SK-N-SH (cell line): ENCODE measurements around the gene MMP21. TPM values are rescaled to one million over a fixed set of nuclear protein-coding genes. Genes with fewer than 3 reads are reported as not detected.

Experiments
- CTCF ChIA-PET: fragments of 300-600, 350-600 bp; formaldehyde crosslinking; extraction: SDS; loops from one replicate; lab custom pipeline; 2021; lab: Yijun Ruan, JAX
- POLR2A ChIA-PET: fragments of 350-600 bp; sonication (Branson Sonifier 250); formaldehyde crosslinking; extraction: SDS; loops from one replicate; lab custom pipeline; 2020; ENCODE audit warnings: antibody characterized with exemption, inconsistent platforms; lab: Yijun Ruan, JAX
- DNase-seq: peaks from one replicate; pipeline ENCODE4 v3.0.0; 2012
- H2AFZ ChIP-seq: fragments of 200-600 bp; sonication (generic); 2 replicates; pipeline ENCODE4 v1.8.1; 2016; ENCODE audit warnings: antibody characterized with exemption, mild to moderate bottlenecking, low read depth
- H3F3A ChIP-seq: fragments of 200-600 bp; sonication (generic); replicated peaks from 2 replicates; pipeline ENCODE3; 2016; ENCODE audit warnings: antibody characterized with exemption, mild to moderate bottlenecking; ENCODE audit not compliant: insufficient read depth
- H3K27ac ChIP-seq, 2 experiments: fragments of 200-500 bp in 1 of 2; fragments of 200-600 bp in 1 of 2; sonication (Bioruptor generic) in 1 of 2; sonication (generic), shearing (Covaris generic) in 1 of 2; 2 replicates each; pipeline versions ENCODE4 v1.5.1 to v1.6.1; 2014 to 2016; ENCODE audit warnings: low read depth in 2 of 2, inconsistent platforms in 1 of 2, low read length in 1 of 2, mild to moderate bottlenecking in 1 of 2, mixed read lengths in 1 of 2
- H3K27me3 ChIP-seq: fragments of 200-600 bp; sonication (generic), shearing (Covaris generic); 2 replicates; pipeline ENCODE4 v1.6.1; 2016; ENCODE audit warnings: mixed run types; ENCODE audit not compliant: insufficient read depth
- H3K36me3 ChIP-seq, 2 experiments: fragments of 200-500 bp in 1 of 2; fragments of 200-600 bp in 1 of 2; sonication (Bioruptor generic) in 1 of 2; sonication (generic) in 1 of 2; replicated peaks in 1 of 2; 2 replicates each; pipeline versions ENCODE3 to v1.5.1; 2014 to 2016; ENCODE audit warnings: low read length in 1 of 2, mild to moderate bottlenecking in 1 of 2; ENCODE audit not compliant: insufficient read depth in 2 of 2, control insufficient read depth in 1 of 2
- H3K4me1 ChIP-seq, 2 experiments: fragments of 200-500 bp in 1 of 2; fragments of 200-600 bp in 1 of 2; sonication (Bioruptor generic) in 1 of 2; sonication (generic), shearing (Covaris generic) in 1 of 2; 2 replicates each; pipeline versions ENCODE4 v1.5.1 to v1.6.1; 2014 to 2016; ENCODE audit warnings: low read depth in 1 of 2, low read length in 1 of 2, mixed run types in 1 of 2; ENCODE audit not compliant: insufficient read depth in 2 of 2, control insufficient read depth in 1 of 2
- H3K4me2 ChIP-seq: fragments of 200-600 bp; sonication (generic), shearing (Covaris generic); 2 replicates; pipeline ENCODE4 v1.6.1; 2017; ENCODE audit warnings: mixed run types
- H3K4me3 ChIP-seq, 2 experiments: fragments of 200-500 bp in 1 of 2; fragments of 200-600 bp in 1 of 2; sonication (Bioruptor generic) in 1 of 2; sonication (generic), shearing (Covaris generic) in 1 of 2; 2 replicates each; pipeline versions ENCODE4 v1.5.1 to v1.8.1; 2014 to 2016; ENCODE audit warnings: low read depth in 2 of 2, inconsistent platforms in 1 of 2, low read length in 1 of 2, mild to moderate bottlenecking in 1 of 2, mixed read lengths in 1 of 2, moderate library complexity in 1 of 2
- H3K79me2 ChIP-seq: fragments of 200-600 bp; sonication (generic); 2 replicates; pipeline ENCODE4 v1.8.1; 2017; ENCODE audit warnings: mild to moderate bottlenecking; ENCODE audit not compliant: insufficient read depth
- H3K9ac ChIP-seq: fragments of 200-600 bp; sonication (generic); 2 replicates; pipeline ENCODE4 v1.6.1; 2017; ENCODE audit warnings: mixed run types
- H3K9me2 ChIP-seq: fragments of 200-600 bp; sonication (generic); 2 replicates; pipeline ENCODE4 v1.6.1; 2017; ENCODE audit warnings: mixed run types
- H3K9me3 ChIP-seq: fragments of 200-600 bp; sonication (generic); 2 replicates; pipeline ENCODE4 v1.6.1; 2017; ENCODE audit warnings: mixed run types, mild to moderate bottlenecking, moderate library complexity
- H4K20me1 ChIP-seq: fragments of 200-600 bp; sonication (generic); 2 replicates; pipeline ENCODE4 v1.6.1; 2017; ENCODE audit warnings: mild to moderate bottlenecking, mixed run types; ENCODE audit not compliant: insufficient read depth
- ELF1 ChIP-seq: IDR thresholded peaks from 2 replicates; pipeline ENCODE4 v1.4.0; 2012
- EP300 ChIP-seq, 2 experiments: IDR thresholded peaks; 2 replicates each; pipeline versions ENCODE4 v1.4.0 to v1.6.1; 2012; ENCODE audit warnings: borderline replicate concordance in 1 of 2, low read depth in 1 of 2, low read length in 1 of 2
- GABPA ChIP-seq: IDR thresholded peaks from 2 replicates; pipeline ENCODE4 v1.4.0; 2012; ENCODE audit warnings: low read depth, mild to moderate bottlenecking
- RFX5 ChIP-seq: IDR thresholded peaks from 2 replicates; pipeline ENCODE4 v1.6.1; 2012; ENCODE audit warnings: mild to moderate bottlenecking, improper control_type of control experiment, low read length
- TCF12 ChIP-seq: IDR thresholded peaks from 2 replicates; pipeline ENCODE4 v1.4.0; 2012
- YY1 ChIP-seq: IDR thresholded peaks from 2 replicates; pipeline ENCODE4 v1.4.0; 2012; ENCODE audit warnings: low read depth, mild to moderate bottlenecking
- WGBS: methylation state at CpG from one replicate; pipeline ENCODE4 v1.1.6; 2017; ENCODE audit warnings: low lambda C conversion rate; 5-methylcytosine and 5-hydroxymethylcytosine counted together
- polyA plus RNA-seq, 3 experiments: library from polyadenylated mRNA; depleted of rRNA; stranded (reverse); fragments of >200 nt; gene quantifications; 2 replicates each; pipeline ENCODE4 v1.2.3, GENCODE V29; 2012
- TF ChIP-seq, protein P1 (sequence below): fragments of 200-600 bp; sonication (generic); IDR thresholded peaks from 2 replicates; pipeline ENCODE4 v1.6.1; 2017; ENCODE audit warnings: antibody characterized with exemption, mild to moderate bottlenecking, moderate library complexity
- TF ChIP-seq, protein P2 (sequence below): fragments of 150-350 bp; IDR thresholded peaks from 2 replicates; pipeline ENCODE4 v1.6.1; 2016; ENCODE audit warnings: mild to moderate bottlenecking, low read depth, low read length
- TF ChIP-seq, protein P3 (sequence below): fragments of 150-350 bp; IDR thresholded peaks from 2 replicates; pipeline ENCODE4 v1.6.1; 2017; ENCODE audit warnings: antibody characterized with exemption, low read length, low read depth, borderline replicate concordance
- TF ChIP-seq, protein P4 (sequence below): IDR thresholded peaks from 2 replicates; pipeline ENCODE4 v1.6.1; 2012; ENCODE audit warnings: mild to moderate bottlenecking, low read depth, low read length, moderate library complexity
- TF ChIP-seq, protein P5 (sequence below): IDR thresholded peaks from 2 replicates; pipeline ENCODE4; 2012

Gene MMP21
- polyA plus RNA-seq, 1 of the 3 experiments (the other 2 are of a cell fraction), result 0.02 TPM

DNA sequence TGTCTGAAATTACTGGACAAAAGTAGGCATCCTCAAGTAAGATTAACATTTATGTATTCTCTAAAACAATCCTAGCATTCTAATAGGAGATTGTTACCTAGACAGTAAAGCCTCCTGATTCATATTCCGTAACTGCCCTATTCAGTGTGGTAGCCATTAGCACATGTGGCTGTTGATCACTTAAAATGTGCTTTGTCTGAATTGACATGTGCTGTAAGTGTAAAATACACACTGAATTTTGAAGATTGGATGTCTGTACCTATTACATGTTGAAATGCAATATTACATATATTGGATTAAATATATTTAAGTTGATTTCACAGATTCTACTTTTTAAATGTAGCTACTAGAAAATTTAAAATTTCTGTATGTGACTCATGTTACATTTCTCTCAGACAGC lies 41.5 kb downstream of the MMP21 start:
- H3K9me3 ChIP-seq, result no peaks in the 10 kb centered on the region
- no peak for DNase-seq
- no peaks in the 10 kb centered on the region for H3K79me2 ChIP-seq
- no peak overlapping the region for H3K9ac ChIP-seq
- no peaks in the 10 kb centered on the region for H3F3A ChIP-seq
- H3K36me3 ChIP-seq, result peaks cover 94 to 100% of the 10 kb centered on the region in 2 experiments
- WGBS, result 100% methylated on average over 1 of the region's 1 CpG
- no peak overlapping the region for H3K4me2 ChIP-seq
- POLR2A ChIA-PET, result no interaction called here
- H3K4me1 ChIP-seq, result no peaks in the 10 kb centered on the region
- no peaks in the 10 kb centered on the region for H3K27me3 ChIP-seq
- H3K4me3 ChIP-seq, result no peak overlapping the region
- TF ChIP-seq, protein P1, sequence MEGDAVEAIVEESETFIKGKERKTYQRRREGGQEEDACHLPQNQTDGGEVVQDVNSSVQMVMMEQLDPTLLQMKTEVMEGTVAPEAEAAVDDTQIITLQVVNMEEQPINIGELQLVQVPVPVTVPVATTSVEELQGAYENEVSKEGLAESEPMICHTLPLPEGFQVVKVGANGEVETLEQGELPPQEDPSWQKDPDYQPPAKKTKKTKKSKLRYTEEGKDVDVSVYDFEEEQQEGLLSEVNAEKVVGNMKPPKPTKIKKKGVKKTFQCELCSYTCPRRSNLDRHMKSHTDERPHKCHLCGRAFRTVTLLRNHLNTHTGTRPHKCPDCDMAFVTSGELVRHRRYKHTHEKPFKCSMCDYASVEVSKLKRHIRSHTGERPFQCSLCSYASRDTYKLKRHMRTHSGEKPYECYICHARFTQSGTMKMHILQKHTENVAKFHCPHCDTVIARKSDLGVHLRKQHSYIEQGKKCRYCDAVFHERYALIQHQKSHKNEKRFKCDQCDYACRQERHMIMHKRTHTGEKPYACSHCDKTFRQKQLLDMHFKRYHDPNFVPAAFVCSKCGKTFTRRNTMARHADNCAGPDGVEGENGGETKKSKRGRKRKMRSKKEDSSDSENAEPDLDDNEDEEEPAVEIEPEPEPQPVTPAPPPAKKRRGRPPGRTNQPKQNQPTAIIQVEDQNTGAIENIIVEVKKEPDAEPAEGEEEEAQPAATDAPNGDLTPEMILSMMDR, result no peak
- no peak for TF ChIP-seq GABPA
- no peak for TF ChIP-seq EP300 (IDR thresholded peaks at IDR 0.05; ENCODE audit: borderline replicate concordance in 1 of 2, low read depth in 1 of 2, low read length in 1 of 2)
- TF ChIP-seq, protein P2, sequence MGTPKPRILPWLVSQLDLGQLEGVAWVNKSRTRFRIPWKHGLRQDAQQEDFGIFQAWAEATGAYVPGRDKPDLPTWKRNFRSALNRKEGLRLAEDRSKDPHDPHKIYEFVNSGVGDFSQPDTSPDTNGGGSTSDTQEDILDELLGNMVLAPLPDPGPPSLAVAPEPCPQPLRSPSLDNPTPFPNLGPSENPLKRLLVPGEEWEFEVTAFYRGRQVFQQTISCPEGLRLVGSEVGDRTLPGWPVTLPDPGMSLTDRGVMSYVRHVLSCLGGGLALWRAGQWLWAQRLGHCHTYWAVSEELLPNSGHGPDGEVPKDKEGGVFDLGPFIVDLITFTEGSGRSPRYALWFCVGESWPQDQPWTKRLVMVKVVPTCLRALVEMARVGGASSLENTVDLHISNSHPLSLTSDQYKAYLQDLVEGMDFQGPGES, result no peak
- no peak for TF ChIP-seq TCF12
- TF ChIP-seq, protein P3, sequence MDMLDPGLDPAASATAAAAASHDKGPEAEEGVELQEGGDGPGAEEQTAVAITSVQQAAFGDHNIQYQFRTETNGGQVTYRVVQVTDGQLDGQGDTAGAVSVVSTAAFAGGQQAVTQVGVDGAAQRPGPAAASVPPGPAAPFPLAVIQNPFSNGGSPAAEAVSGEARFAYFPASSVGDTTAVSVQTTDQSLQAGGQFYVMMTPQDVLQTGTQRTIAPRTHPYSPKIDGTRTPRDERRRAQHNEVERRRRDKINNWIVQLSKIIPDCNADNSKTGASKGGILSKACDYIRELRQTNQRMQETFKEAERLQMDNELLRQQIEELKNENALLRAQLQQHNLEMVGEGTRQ, result no peak
- H3K27ac ChIP-seq, result no peak overlapping the region
- H4K20me1 ChIP-seq, result no peaks in the 10 kb centered on the region
- H2AFZ ChIP-seq, result no peak overlapping the region
- no peaks in the 10 kb centered on the region for H3K9me2 ChIP-seq
- CTCF ChIA-PET, result no interaction called here

DNA sequence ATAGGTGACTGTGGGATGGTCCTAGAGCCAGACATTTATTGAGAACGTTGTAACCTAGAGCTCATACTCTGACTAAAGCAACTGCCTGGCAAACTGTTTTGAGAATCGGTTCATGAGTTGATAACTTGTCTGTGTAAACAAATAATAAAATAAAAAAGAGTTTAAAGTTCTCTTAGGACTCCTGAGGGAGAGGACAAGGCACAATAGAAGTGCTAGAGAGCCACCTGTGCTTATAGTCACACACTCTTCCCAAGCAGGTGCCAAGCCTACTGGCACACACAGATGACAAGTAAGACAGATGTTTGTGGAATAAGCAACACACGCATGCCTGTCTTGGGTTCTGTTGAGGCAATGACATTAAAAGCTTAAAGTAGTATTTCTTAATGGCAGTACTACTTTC lies 48.2 kb downstream of the MMP21 start:
- Histone ChIP-seq H3K9ac (no peak overlapping the region), H4K20me1 (no peaks in the 10 kb centered on the region), H3K4me3 (no peak overlapping the region), H3K36me3 (peaks cover 90 to 99% of the 10 kb centered on the region in 2 experiments), H3K9me3 (no peaks in the 10 kb centered on the region), H3K27ac (no peak overlapping the region), H3K4me2 (no peak overlapping the region), H3K27me3 (no peaks in the 10 kb centered on the region), H3K4me1 (no peaks in the 10 kb centered on the region), H3K9me2 (no peaks in the 10 kb centered on the region), H2AFZ (no peak overlapping the region), H3K79me2 (no peaks in the 10 kb centered on the region), H3F3A (no peaks in the 10 kb centered on the region)
- DNase-seq, result no peak
- CTCF ChIA-PET, result no interaction called here
- WGBS, result 44% methylated on average over 3 of the region's 3 CpGs
- POLR2A ChIA-PET, result no interaction called here
- TF ChIP-seq RFX5, result no peak

DNA sequence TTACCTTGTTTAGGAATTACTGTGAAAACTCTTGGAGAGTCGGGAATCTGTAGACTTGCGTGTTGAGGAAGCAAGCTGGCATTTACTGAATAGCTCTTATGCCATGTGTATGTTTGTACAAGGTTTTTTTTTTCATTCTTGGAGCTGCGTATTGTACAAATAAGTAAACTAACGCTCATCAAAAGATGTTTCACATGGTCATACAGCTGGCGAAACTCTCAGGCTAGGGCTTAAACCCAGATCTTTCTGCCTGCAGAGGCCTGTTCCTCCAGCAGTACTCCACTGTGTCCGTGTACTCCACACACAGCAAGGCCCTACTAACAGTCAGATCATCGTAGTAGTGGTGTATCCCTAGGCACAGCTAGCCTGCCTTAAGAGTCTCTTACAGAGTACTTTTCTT lies 48.7 kb downstream of the MMP21 start:
- Histone ChIP-seq H2AFZ (no peak overlapping the region), H3K4me3 (no peak overlapping the region), H3K27ac (no peak overlapping the region), H3K4me1 (no peaks in the 10 kb centered on the region; a peak in 1 of 4 replicates), H3K9ac (no peak overlapping the region), H3K27me3 (no peaks in the 10 kb centered on the region), H3K9me3 (no peaks in the 10 kb centered on the region), H3K9me2 (no peaks in the 10 kb centered on the region), H3K79me2 (peaks cover 5% of the 10 kb centered on the region; the same call in 1 of the 2 replicates), H3F3A (no peaks in the 10 kb centered on the region), H3K36me3 (peaks cover 93 to 99% of the 10 kb centered on the region in 2 experiments), H4K20me1 (no peaks in the 10 kb centered on the region), H3K4me2 (no peak overlapping the region)
- 93% methylated on average over 7 of the region's 7 CpGs for WGBS
- ChIA-PET POLR2A (no interaction called here), CTCF (no interaction called here)
- DNase-seq, result no peak
- TF ChIP-seq YY1 (no peak), GABPA (no peak), ELF1 (no peak)
- TF ChIP-seq, protein P4, sequence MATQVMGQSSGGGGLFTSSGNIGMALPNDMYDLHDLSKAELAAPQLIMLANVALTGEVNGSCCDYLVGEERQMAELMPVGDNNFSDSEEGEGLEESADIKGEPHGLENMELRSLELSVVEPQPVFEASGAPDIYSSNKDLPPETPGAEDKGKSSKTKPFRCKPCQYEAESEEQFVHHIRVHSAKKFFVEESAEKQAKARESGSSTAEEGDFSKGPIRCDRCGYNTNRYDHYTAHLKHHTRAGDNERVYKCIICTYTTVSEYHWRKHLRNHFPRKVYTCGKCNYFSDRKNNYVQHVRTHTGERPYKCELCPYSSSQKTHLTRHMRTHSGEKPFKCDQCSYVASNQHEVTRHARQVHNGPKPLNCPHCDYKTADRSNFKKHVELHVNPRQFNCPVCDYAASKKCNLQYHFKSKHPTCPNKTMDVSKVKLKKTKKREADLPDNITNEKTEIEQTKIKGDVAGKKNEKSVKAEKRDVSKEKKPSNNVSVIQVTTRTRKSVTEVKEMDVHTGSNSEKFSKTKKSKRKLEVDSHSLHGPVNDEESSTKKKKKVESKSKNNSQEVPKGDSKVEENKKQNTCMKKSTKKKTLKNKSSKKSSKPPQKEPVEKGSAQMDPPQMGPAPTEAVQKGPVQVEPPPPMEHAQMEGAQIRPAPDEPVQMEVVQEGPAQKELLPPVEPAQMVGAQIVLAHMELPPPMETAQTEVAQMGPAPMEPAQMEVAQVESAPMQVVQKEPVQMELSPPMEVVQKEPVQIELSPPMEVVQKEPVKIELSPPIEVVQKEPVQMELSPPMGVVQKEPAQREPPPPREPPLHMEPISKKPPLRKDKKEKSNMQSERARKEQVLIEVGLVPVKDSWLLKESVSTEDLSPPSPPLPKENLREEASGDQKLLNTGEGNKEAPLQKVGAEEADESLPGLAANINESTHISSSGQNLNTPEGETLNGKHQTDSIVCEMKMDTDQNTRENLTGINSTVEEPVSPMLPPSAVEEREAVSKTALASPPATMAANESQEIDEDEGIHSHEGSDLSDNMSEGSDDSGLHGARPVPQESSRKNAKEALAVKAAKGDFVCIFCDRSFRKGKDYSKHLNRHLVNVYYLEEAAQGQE, result no peak
- TF ChIP-seq, protein P5, sequence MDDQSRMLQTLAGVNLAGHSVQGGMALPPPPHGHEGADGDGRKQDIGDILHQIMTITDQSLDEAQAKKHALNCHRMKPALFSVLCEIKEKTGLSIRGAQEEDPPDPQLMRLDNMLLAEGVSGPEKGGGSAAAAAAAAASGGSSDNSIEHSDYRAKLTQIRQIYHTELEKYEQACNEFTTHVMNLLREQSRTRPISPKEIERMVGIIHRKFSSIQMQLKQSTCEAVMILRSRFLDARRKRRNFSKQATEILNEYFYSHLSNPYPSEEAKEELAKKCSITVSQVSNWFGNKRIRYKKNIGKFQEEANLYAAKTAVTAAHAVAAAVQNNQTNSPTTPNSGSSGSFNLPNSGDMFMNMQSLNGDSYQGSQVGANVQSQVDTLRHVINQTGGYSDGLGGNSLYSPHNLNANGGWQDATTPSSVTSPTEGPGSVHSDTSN, result no peak
- TF ChIP-seq, protein P3, result no peak
